Stomach smooth muscle (tissue), 2 donors: Measurements from ENCODE around the gene SHROOM1.

Source experiments
- H3K27ac ChIP-seq: one replicate; pipeline ENCODE4 v1.7.0; 2013; ENCODE audit warnings: mild to moderate bottlenecking, low read length, inconsistent platforms
- H3K27me3 ChIP-seq, 2 donors: one replicate each; pipeline ENCODE4 v1.7.0; 2013; ENCODE audit warnings: low read length in 2 of 2; ENCODE audit not compliant: insufficient read depth in 2 of 2, control insufficient read depth in 1 of 2
- H3K36me3 ChIP-seq, 2 donors: one replicate each; pipeline ENCODE4 v1.7.0; 2013; ENCODE audit warnings: low read length in 2 of 2; ENCODE audit not compliant: control insufficient read depth in 2 of 2, insufficient read depth in 2 of 2
- H3K4me1 ChIP-seq: one replicate; pipeline ENCODE4 v1.7.0; 2013; ENCODE audit warnings: low read length; ENCODE audit not compliant: control insufficient read depth, insufficient read depth
- H3K4me3 ChIP-seq, 2 donors: one replicate each; pipeline ENCODE4 v1.7.0; 2013; ENCODE audit warnings: low read length in 2 of 2
- H3K9ac ChIP-seq, 2 donors: one replicate each; pipeline ENCODE4 v1.7.0; 2013; ENCODE audit warnings: low read length in 2 of 2, mild to moderate bottlenecking in 1 of 2
- H3K9me3 ChIP-seq, 2 donors: one replicate each; pipeline ENCODE4 v1.7.0; 2013; ENCODE audit warnings: low read length in 2 of 2; ENCODE audit not compliant: control insufficient read depth in 2 of 2
- donor health status: healthy.
- donor health status: Pancreatic carcinoma.

The SHROOM1 gene

GRCh38 chr5:132823481-132824050 lies 6.9 kb downstream of the SHROOM1 start:
- no peaks in the 10 kb centered on the region for H3K36me3 ChIP-seq
- H3K27me3 ChIP-seq, result peaks cover 19 to 35% of the 10 kb centered on the region in 2 donors
- H3K9ac ChIP-seq, result no peak overlapping the region
- no peak overlapping the region for H3K27ac ChIP-seq
- peaks cover 14% of the 10 kb centered on the region for H3K4me1 ChIP-seq
- H3K9me3 ChIP-seq, result no peaks in the 10 kb centered on the region
- H3K4me3 ChIP-seq, result peak overlapping the region; percentile 33 to 63

GRCh38 chr5:132822650-132823480 lies 7.6 kb downstream of the SHROOM1 start:
- H3K36me3 ChIP-seq, result no peaks in the 10 kb centered on the region
- H3K27ac ChIP-seq, result no peak overlapping the region
- no peaks in the 10 kb centered on the region for H3K9me3 ChIP-seq
- peak overlapping the region; percentile 33 to 63 for H3K4me3 ChIP-seq
- H3K4me1 ChIP-seq, result peaks cover 14% of the 10 kb centered on the region
- H3K27me3 ChIP-seq, result peaks cover 16 to 35% of the 10 kb centered on the region in 2 donors
- H3K9ac ChIP-seq, result peak overlapping the region in 1 of 2 donors; percentile 25

- no peak overlapping the region for H3K9ac ChIP-seq
- H3K27me3 ChIP-seq, result peaks cover 14 to 33% of the 10 kb centered on the region in 2 donors
- H3K9me3 ChIP-seq, result no peaks in the 10 kb centered on the region
- no peak overlapping the region for H3K27ac ChIP-seq
- no peak overlapping the region for H3K4me3 ChIP-seq
- H3K4me1 ChIP-seq, result peaks cover 14% of the 10 kb centered on the region
- no peaks in the 10 kb centered on the region for H3K36me3 ChIP-seq
Observed at GRCh38 chr5:132821791-132822190, 8.7 kb downstream of the SHROOM1 start.

GRCh38 chr5:132821350-132821749 lies 9.1 kb downstream of the SHROOM1 start:
- H3K9ac ChIP-seq, result no peak overlapping the region
- H3K9me3 ChIP-seq, result no peaks in the 10 kb centered on the region
- no peak overlapping the region for H3K27ac ChIP-seq
- H3K4me1 ChIP-seq, result peaks cover 14% of the 10 kb centered on the region
- H3K36me3 ChIP-seq, result no peaks in the 10 kb centered on the region
- no peak overlapping the region for H3K4me3 ChIP-seq
- peaks cover 10 to 28% of the 10 kb centered on the region in 2 donors for H3K27me3 ChIP-seq

GRCh38 chr5:132820162-132820754 lies 10.2 kb downstream of the SHROOM1 start:
- Histone ChIP-seq H3K4me3 (no peak overlapping the region), H3K9me3 (no peaks in the 10 kb centered on the region), H3K9ac (no peak overlapping the region), H3K27ac (no peak overlapping the region), H3K27me3 (peaks cover 6 to 18% of the 10 kb centered on the region in 2 donors), H3K36me3 (no peaks in the 10 kb centered on the region), H3K4me1 (peaks cover 14% of the 10 kb centered on the region)

GRCh38 chr5:132819468-132819867 lies 11.0 kb downstream of the SHROOM1 start:
- Histone ChIP-seq H3K9me3 (no peaks in the 10 kb centered on the region), H3K4me1 (peaks cover 14% of the 10 kb centered on the region), H3K27ac (no peak overlapping the region), H3K36me3 (no peaks in the 10 kb centered on the region), H3K9ac (no peak overlapping the region), H3K27me3 (peaks cover 4 to 17% of the 10 kb centered on the region in 2 donors), H3K4me3 (no peak overlapping the region)

GRCh38 chr5:132817011-132817410 lies 13.4 kb downstream of the SHROOM1 start:
- H3K9me3 ChIP-seq, result no peaks in the 10 kb centered on the region
- no peak overlapping the region for H3K4me3 ChIP-seq
- no peaks in the 10 kb centered on the region for H3K36me3 ChIP-seq
- no peak overlapping the region for H3K9ac ChIP-seq
- H3K4me1 ChIP-seq, result peaks cover 15% of the 10 kb centered on the region
- H3K27ac ChIP-seq, result no peak overlapping the region
- peaks cover 10 to 38% of the 10 kb centered on the region in 2 donors for H3K27me3 ChIP-seq

GRCh38 chr5:132816554-132816953 lies 13.9 kb downstream of the SHROOM1 start:
- Histone ChIP-seq H3K4me3 (no peak overlapping the region), H3K9me3 (no peaks in the 10 kb centered on the region), H3K4me1 (peaks cover 15% of the 10 kb centered on the region), H3K27me3 (peaks cover 14 to 43% of the 10 kb centered on the region in 2 donors), H3K27ac (no peak overlapping the region), H3K9ac (no peak overlapping the region), H3K36me3 (no peaks in the 10 kb centered on the region)

DNA sequence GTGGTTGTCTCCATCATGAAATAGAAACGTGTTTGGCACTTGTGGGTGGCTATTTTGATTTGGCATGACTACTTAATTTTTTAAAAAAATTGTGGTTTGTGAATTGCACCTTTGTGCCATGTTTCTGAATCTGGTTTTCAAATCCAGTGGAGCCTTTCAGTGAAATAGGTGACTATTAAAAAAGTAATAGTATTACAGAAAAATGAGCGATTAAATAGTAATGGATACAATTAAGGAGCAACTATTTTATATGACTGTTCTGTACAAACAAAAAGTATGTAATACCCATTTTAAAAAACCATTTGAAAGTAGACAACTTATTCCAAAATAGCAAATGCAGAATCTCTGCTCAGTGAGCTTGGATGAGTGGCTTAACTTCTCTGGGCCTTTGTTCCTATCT lies 14.4 kb downstream of the SHROOM1 start:
- Histone ChIP-seq H3K27me3 (peaks cover 16 to 47% of the 10 kb centered on the region in 2 donors), H3K4me3 (no peak overlapping the region), H3K27ac (no peak overlapping the region), H3K9me3 (no peaks in the 10 kb centered on the region), H3K9ac (no peak overlapping the region), H3K4me1 (peaks cover 15% of the 10 kb centered on the region), H3K36me3 (no peaks in the 10 kb centered on the region)

GRCh38 chr5:132815454-132815853 lies 15.0 kb downstream of the SHROOM1 start:
- H3K36me3 ChIP-seq, result no peaks in the 10 kb centered on the region
- no peaks in the 10 kb centered on the region for H3K9me3 ChIP-seq
- H3K27ac ChIP-seq, result no peak overlapping the region
- H3K27me3 ChIP-seq, result peaks cover 16 to 50% of the 10 kb centered on the region in 2 donors
- H3K4me1 ChIP-seq, result peaks cover 15% of the 10 kb centered on the region
- H3K4me3 ChIP-seq, result no peak overlapping the region
- H3K9ac ChIP-seq, result no peak overlapping the region
